GM12891 (cell line): Measurements from ENCODE around the gene JADE2.
"Not testable (repeated sequence)": the region's sequence is repeated elsewhere in the genome, so short reads cannot be mapped to it uniquely, and the experiment has no call there.

Experiments
- DNase-seq: peaks from one replicate; pipeline ENCODE4 v3.0.0; 2011; ENCODE audit warnings: low spot score; ENCODE audit not compliant: insufficient read length
- FAIRE-seq: peaks from 2 replicates; lab custom pipeline; 2011; peaks lifted over from hg19 to GRCh38; lab: Jason Lieb, UNC
- PAX5 ChIP-seq: IDR thresholded peaks from 2 replicates; pipeline ENCODE4 v1.6.1; 2011; ENCODE audit warnings: low read length, moderate library complexity, mild to moderate bottlenecking; ENCODE audit not compliant: insufficient read depth, severe bottlenecking
- POLR2A ChIP-seq: IDR thresholded peaks from 2 replicates; pipeline ENCODE4 v1.6.1; 2011; ENCODE audit warnings: low read depth, low read length, control low read depth
- POLR2AphosphoS5 ChIP-seq: IDR thresholded peaks from 2 replicates; pipeline ENCODE4 v1.6.1; 2011; ENCODE audit warnings: low read depth, low read length, control low read depth
- POU2F2 ChIP-seq: IDR thresholded peaks from 2 replicates; pipeline ENCODE4 v1.6.1; 2011; ENCODE audit warnings: low read depth, mild to moderate bottlenecking, control low read depth, low read length, moderate library complexity
- SPI1 ChIP-seq: IDR thresholded peaks from 2 replicates; pipeline ENCODE4 v1.6.1; 2011; ENCODE audit warnings: low read depth, low read length, control low read depth
- TAF1 ChIP-seq: IDR thresholded peaks from 2 replicates; pipeline ENCODE4 v1.6.1; 2011; ENCODE audit warnings: low read depth, low read length, control low read depth

JADE2 gene

DNA sequence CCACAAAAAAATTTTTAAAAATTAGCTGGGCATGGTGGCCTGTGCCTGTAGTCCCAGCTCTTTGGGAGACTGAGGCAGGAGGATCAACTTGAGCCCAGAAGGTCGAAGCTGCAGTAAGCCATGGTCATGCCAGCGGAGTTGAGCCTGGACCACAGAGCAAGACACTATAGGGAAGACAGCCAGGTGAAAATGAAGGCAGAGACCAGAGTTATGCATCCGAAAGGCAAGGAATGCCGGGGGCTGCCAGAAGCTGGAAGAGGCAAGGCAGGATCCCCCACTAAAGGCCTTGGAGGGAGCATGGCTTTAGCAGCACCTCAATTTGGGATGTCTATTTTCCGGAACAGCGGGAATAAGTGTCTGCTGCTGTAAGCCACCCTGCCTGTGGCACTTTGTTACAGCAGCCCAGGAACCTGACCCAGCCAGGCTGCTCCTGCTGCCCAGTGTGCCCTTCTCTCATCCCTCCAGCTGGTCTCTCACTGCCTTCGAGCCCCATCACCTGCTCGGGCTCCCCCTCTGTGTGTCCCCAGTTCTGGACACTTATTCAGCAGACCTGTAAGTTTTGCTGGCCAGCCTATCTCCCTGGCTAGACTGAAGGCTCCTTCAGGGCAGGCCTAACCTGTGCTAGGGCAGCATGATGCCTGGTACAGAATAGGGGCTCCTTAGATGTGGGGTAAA lies 16.8 kb upstream of the JADE2 start:
- FAIRE-seq, result no peak
- no peak for DNase-seq
- TF ChIP-seq TAF1, result no peak
- TF ChIP-seq POLR2AphosphoS5, result no peak
- TF ChIP-seq POLR2A, result no peak
- TF ChIP-seq SPI1, result no peak
- no peak for TF ChIP-seq PAX5
- no peak for TF ChIP-seq POU2F2

GRCh38 chr5:134509308-134510040 lies 16.0 kb upstream of the JADE2 start:
- FAIRE-seq (no peak), DNase-seq (no peak)
- TF ChIP-seq TAF1, result no peak

GRCh38 chr5:134510970-134511795 lies 14.3 kb upstream of the JADE2 start:
- FAIRE-seq (no peak), DNase-seq (no peak)
- TF ChIP-seq SPI1 (no peak), POLR2AphosphoS5 (no peak), POU2F2 (peak; percentile 85), PAX5 (no peak), POLR2A (no peak), TAF1 (no peak)

DNA sequence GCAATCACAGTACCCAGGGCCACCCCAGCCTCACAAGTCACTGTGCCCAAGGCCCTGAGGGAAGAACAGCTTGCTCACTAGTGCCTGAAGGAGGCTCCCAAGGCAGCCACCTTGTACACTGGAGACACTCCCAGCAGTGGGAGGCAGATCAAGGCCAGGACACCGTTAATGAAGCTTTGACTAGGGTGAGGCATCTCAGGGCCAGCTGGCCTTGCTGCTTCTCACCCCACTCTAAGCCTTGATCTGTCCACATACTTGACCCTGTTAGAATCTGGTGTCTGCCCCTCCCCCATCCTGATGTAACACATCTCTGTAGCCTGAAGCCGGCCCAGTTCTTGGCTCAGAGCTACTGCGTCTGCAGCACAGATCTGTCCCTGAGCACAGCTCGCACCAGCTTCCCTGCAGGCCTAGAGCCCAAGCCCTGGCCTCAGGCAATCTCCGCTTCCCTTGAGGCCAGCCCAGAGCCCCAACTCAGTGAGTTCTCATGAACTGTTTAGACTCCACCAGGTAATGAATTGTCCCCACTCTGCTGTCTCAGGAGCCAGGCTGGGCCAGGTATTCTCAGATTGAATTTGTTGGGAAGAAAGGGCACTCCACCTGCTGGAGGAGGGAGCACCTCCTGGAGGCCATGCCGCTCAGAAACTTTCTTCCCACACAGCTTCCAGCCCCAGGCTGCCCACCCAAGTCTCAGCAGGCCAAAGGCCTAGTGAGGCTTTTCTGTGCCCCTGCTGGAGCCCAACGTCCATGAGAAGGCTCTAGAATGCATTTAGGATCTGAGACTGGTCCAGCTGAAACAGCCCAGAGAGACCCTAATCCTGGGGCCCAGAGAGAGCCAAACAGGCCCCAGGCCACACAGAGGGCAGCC lies 13.4 kb upstream of the JADE2 start:
- FAIRE-seq (no peak), DNase-seq (no peak)
- TF ChIP-seq POU2F2 (no peak), SPI1 (no peak), POLR2AphosphoS5 (no peak), POLR2A (no peak)

- TF ChIP-seq POU2F2, result no peak
- no peak for TF ChIP-seq POLR2A
- TF ChIP-seq SPI1, result no peak
- no peak for TF ChIP-seq POLR2AphosphoS5
- no peak for TF ChIP-seq TAF1
- no peak for TF ChIP-seq PAX5
- no peak for FAIRE-seq
These were observed 12.8 kb upstream of the JADE2 start for GRCh38 chr5:134512661-134512999.

DNA sequence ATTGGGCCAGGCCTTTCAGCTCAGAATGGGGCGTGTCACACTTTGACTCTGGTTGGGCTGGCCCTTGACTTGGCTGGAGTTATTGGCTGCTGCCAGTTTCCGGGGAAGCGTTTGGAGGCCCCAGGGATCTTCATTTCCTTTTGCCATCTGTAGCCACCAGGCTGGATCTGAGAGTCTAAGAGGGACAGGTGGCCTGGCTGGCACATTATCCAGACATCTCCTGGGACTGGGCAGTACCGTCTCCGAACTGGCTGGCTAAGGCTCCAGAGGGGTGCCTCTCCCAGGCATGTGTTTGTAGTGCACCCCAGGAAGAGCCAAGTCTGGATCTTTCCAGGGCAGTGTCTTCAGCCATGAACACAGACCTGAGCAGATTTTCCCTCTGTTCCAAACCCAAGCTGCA lies 9.7 kb upstream of the JADE2 start:
- TF ChIP-seq POU2F2 (no peak), POLR2A (no peak), TAF1 (no peak), POLR2AphosphoS5 (no peak), SPI1 (no peak), PAX5 (no peak)
- DNase-seq, result no peak
- FAIRE-seq, result no peak

More at GRCh38 chr5:134512661-134512999, 12.8 kb upstream of the JADE2 start:
- DNase-seq, result no peak

DNA sequence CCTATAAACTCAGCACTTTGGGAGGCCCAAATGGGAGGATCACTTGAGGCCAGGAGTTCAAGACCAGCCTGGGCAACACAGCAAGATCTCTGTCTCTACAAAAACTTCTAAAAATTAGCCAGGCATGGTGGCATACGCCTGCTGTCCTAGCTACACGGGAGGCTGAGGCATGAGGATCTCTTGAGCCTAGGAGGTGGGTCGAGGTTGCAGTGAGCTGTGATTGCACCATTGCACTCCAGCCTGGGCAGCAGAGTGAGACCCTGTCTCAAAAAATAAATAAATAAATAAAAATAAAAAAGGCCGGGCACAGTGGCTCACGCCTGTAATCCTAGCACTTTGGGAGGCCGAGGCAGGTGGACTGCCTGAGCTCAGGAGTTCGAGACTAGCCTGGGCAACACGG lies 8.5 kb upstream of the JADE2 start:
- not testable (repeated sequence) for FAIRE-seq, DNase-seq

DNA sequence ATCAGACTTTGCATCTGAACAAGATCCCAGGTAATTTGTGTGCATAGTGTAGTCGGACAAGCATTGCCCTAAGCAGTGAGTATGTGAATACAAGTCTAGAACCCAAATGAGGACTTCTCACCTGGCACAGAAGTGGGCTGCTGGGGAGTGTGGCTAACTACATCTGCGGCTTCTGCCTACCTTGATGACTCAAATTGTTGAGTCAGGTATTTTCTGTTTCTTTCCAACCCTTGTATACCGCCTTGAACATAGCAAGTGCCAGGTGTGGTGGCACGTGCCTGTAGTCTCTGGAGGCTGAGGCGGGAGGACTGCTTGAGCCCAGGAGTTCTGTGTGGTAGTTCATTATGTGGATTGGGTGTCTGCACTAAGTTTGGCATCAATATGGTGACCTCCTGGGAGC lies 7.9 kb upstream of the JADE2 start:
- FAIRE-seq (no peak), DNase-seq (no peak)
- TF ChIP-seq POLR2A (no peak), PAX5 (no peak), TAF1 (no peak), POLR2AphosphoS5 (no peak), SPI1 (no peak), POU2F2 (no peak)

GRCh38 chr5:134519989-134520388 lies 5.5 kb upstream of the JADE2 start:
- no peak for TF ChIP-seq POU2F2
- TF ChIP-seq POLR2AphosphoS5, result no peak
- TF ChIP-seq TAF1, result no peak
- TF ChIP-seq POLR2A, result no peak
- TF ChIP-seq PAX5, result no peak
- no peak for TF ChIP-seq SPI1
- no peak for FAIRE-seq
- no peak for DNase-seq

GRCh38 chr5:134521841-134522240 lies 3.6 kb upstream of the JADE2 start:
- DNase-seq (no peak), FAIRE-seq (no peak)
- TF ChIP-seq POLR2AphosphoS5 (no peak), POLR2A (no peak), POU2F2 (no peak), PAX5 (no peak), SPI1 (no peak), TAF1 (no peak)
